ENCODE measurements around the gene KDM2A. TPM values are rescaled to one million over a fixed set of nuclear protein-coding genes. Genes with fewer than 3 reads are reported as not detected.
"Not testable (repeated sequence)": the region's sequence is repeated elsewhere in the genome, so short reads cannot be mapped to it uniquely, and the experiment has no call there.

The KDM2A gene
- total RNA-seq, 1 donor from 2014 or later: 40.7 TPM

DNA sequence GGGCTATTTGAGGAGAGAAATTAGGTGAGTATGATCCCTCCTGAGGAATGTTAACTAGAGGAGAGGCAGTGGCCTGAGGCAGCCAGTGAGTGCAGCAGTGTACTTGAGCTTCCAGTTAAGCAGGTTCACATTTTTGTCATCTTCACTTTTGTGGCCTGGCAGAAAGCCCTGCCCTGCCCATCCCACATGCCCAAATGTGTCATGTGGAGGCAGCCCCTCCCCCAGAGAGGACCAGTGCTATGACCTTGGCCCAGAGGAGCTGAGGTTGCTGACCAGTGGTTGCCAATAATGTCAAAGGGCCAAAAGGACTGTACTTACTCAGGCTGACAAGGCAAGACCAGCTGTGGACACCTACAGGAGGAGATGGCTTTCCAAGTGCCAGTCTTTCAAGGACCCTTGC is 129.6 kb downstream of the KDM2A start:
- intact Hi-C loops (cut with DNase I): no loop called here
- peak; percentile 70 for DNase-seq
- ATAC-seq (ENCODE audit: poor library complexity): peak; percentile 75

DNA sequence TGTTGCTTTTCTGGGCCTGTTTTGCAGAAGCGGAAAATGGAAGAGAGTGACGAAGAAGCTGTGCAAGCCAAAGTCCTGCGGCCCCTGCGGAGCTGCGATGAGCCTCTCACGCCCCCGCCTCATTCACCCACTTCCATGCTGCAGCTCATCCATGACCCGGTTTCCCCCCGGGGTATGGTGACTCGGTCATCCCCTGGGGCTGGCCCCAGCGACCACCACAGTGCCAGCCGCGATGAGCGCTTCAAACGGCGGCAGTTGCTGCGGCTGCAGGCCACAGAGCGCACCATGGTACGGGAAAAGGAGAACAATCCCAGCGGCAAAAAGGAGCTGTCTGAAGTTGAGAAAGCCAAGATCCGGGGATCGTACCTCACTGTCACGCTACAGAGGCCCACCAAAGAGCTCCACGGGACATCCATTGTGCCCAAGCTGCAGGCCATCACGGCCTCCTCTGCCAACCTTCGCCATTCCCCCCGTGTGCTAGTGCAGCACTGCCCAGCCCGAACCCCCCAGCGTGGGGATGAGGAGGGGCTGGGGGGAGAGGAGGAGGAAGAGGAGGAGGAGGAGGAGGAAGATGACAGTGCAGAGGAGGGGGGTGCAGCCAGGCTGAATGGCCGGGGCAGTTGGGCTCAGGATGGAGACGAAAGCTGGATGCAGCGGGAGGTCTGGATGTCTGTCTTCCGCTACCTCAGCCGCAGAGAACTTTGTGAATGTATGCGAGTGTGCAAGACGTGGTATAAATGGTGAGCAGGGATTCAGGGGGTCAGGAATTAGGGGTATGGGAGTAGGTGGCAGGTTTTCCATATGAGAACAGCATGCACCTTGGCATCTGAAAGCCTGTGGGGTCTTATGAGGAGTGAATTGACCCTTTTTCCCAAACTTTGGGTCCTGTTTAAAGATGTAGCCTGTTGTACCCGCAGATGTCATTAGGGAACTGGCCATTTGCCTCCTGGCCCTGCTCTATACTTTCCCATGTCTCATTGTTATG is 131.3 kb downstream of the KDM2A start:
- ATAC-seq (ENCODE audit: poor library complexity) (no peak), DNase-seq (no peak)
- intact Hi-C loops (cut with DNase I): no loop called here

DNA sequence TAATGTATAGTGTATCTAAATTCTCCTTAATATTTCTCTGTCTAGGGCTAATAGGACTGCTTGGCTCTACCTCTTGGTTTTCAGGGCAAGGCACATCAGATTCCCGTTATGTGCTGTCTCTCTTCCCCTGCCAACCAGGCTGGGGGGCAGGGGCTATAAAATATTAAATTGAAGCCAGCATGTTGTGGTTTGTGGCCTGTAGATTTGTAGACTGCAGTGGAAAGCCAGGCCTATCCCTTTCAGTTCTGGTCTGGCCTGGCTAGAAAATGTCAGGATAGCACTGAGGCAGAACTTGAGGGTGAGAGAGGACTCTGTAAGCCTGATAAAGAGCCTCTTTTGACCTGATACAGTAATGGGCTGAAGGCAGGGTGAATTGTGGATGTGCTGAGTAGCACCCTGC is 132.8 kb downstream of the KDM2A start:
- DNase-seq (no peak), ATAC-seq (ENCODE audit: poor library complexity) (no peak)
- intact Hi-C loops (cut with DNase I): no loop called here

DNA sequence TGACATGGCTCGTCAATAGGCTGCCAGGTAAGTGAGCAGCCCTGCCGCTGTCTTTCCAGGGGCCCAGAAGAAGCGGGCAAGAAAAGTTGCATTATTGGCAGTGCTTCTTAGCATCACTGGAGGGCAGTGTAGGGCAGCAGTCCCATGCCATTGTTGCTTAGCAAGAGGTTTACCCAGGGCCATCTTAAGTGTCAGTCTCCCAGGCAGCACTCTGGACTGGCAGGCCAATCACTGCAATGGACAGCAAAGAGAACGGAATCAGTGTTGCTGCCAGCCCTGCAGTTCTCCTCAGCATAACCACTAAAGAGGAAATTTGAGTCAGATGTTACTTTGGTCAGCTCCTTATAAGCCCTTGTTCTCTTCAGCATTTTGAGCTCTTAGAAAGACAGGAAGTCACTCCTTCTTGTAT is 133.8 kb downstream of the KDM2A start:
- DNase-seq (peak; percentile 60), ATAC-seq (ENCODE audit: poor library complexity) (peak; percentile 51)

DNA sequence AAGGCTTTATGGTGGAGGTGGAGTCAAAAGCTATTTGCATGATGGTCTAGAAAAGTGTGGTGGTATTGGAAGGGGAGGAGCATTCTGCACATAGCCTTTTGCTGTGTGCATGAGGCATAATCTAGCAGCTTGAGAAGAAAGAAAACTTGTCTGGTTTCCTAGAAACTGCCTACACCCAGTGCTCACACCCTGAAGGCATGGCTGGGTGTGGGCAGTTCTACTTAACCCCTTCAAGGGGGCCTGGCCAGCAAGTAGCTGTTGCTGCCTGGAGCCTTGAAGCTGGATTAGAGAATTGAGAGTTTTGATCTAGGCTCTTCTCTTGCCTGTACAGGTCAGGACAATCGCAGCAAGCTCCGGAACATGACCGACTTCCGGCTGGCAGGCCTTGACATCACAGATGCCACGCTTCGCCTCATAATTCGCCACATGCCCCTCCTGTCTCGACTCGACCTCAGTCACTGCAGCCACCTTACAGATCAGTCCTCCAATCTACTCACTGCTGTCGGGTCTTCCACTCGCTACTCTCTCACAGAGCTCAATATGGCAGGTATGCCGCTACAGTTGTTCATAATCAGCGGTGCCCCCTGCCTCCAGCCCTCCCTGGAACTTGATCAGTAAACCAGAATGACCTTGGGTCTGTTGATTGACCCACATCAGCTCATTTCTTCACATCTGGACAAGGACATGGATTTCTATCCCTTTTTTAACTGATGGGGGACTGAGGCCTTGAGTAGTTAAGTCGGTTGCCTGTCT is 135.0 kb downstream of the KDM2A start:
- DNase-seq (no peak), ATAC-seq (ENCODE audit: poor library complexity) (no peak)
- intact Hi-C loops (cut with DNase I): no loop called here

More for the DNA sequence above, 133.8 kb downstream of the KDM2A start:
- intact Hi-C loops (cut with DNase I): no loop called here

DNA sequence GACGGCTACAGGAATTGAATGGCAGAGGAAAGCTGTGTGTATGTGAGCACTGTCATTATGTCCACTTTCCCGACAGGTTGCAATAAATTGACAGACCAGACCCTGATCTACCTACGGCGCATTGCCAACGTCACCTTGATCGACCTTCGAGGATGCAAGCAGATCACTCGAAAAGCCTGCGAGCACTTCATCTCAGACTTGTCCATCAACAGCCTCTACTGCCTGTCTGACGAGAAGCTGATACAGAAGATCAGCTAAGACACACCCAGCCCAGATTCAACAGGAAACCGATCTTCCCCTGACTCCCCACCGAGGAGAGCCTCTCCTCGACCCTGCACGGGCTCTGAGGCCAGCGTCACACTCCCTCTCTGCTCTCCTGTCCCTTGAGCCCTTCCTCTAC is 135.7 kb downstream of the KDM2A start:
- DNase-seq (no peak), ATAC-seq (ENCODE audit: poor library complexity) (no peak)
- intact Hi-C loops (cut with DNase I): no loop called here

DNA sequence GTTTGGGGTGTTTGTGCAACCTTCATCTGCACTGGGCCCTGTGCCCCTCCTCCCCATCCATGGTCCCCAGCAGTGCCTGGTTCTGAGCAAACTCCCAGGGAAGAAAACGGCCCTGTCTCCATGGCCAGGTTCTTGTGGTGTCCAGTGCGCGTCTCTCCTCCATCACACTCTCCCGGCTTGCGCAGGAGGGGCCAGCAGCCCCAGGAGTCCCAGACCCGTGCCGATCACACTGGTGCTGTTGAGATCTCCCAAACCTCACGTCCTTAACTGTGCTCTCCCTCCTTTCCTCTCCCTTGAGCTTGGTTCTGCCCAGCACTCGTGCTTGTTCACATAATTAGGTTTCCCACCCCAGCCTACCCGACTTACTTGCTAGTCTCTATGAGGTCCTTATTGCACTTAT is 136.3 kb downstream of the KDM2A start:
- DNase-seq (no peak), ATAC-seq (ENCODE audit: poor library complexity) (no peak)
- intact Hi-C loops (cut with DNase I): no loop called here

DNA sequence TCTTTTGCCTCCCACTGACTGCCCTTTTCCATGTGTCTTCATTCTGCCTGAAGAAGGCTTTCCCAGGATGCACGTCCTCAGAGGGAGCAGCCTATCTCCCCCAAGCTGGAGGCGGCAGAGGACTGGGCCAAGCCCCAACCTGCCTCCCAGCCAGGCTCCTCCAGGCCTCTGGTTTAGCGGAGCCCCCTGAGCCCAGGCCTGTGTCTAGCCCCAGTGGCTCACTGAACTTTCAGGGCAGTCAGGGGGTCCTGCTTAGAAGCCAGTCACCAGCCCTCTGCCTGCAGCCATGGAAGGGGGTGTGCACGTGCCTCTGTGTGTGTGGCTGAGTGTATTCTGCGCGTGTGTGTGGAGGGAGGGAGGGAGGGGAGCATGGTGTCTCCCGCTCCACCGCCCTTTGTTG is 136.8 kb downstream of the KDM2A start:
- DNase-seq (no peak), ATAC-seq (ENCODE audit: poor library complexity) (no peak)
- intact Hi-C loops (cut with DNase I): no loop called here

DNA sequence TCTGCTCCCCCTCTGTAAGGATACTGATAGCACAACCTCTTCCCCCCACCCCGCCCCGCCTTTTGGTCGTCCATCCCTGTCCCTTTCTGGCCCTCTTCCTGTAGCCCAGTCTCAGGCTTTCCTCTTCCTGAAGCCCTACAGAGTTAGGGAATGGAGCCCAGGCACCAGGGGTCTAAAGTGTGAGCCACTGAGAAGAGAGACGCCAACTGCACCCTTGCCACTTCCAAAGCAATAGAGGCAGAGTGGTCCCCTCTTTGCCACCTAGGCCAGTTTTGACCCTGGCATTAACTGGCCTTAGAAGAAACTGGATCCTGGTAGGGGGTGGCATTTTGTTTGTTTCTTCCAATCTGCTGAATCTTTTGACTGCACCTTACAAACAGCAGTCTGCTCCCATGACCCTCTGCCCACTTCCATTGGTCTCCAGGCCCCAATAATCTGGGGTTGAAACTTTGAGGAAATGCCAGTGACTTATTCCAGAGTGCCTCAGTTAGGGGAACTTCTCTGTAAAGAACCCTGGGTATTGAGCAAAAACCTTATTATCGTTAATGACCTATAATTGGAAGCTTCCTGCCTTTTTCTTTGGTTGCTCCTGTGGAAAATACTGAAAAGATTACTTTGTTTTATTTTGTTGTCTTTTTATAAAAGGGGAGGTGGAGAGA is 137.5 kb downstream of the KDM2A start:
- ATAC-seq (ENCODE audit: poor library complexity): no peak
- no peak for DNase-seq
- intact Hi-C loops (cut with DNase I): no loop called here

DNA sequence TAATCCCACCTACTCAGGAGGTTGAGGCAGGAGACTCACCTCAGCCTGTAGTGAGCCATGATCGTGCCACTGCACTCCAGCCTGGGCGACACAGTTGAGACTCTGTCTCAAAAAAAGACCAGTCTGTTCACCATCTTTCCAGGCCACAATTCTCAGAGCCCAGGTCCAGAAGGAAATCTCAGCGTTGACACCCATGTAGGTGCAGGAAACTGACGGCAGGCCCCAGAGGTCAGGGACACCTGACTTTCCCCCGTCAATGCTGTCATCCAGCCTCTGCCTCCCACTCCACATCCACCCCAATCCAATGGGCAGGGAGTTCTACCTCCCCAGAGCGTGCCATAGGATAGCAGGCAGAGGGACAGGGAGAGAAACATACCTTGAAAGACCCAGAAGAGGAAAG is 141.3 kb downstream of the KDM2A start:
- ATAC-seq (ENCODE audit: poor library complexity) (no peak), DNase-seq (no peak)
- intact Hi-C loops (cut with DNase I): no loop called here

DNA sequence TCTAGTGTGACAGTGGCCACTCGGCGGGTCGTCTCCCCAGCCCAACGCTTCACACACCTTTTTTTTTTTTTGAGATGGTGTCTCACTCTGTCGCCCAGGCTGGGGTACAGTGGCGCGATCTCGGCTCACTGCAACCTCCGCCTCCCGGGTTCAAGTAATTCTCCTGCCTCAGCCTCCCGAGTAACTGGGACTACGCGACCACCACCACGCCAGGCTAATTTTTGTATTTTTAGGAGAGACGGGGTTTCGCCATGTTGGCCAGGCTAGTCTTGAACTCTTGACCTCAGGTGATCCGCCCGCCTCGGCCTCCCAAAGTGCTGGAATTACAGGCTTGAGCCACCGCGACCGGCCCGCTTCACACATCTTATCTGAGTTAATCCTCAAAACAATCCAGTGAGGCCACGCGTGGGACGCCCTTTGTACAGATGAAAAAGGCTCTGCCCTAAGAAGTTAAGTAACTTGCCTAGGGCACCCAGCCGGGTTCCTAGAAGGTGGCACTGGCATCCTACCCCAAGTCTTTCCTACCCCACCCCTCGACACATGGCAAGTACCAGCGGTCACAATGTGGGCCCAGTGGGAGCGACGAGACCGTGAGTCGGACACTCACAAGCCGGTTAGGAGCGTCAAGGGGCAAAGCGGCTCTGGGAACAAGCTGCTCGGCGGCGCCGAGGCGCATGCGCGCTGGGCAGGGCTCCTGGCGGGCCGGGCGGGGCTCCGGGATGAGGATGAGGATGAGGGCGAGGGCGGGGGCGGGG is 142.0 kb downstream of the KDM2A start:
- intact Hi-C loops (cut with DNase I): not testable (repeated sequence)
- peak; percentile 84 for DNase-seq
- ATAC-seq (ENCODE audit: poor library complexity): peak; percentile 60

DNA sequence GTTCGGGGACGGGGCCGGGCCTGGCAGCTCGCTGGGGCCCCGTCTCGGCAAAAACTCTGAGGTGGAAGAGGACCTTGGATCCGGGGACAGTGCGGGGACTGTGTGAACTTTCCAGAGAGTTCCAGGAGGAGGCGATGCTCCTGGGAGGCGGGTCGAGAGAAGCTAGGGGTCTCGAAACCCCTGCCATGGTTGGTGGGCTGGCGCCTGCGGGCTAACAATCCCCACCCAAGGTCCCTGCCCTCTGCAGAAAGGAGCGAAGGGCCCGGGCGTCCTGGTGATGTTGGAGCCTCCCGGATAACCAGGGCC is 142.5 kb downstream of the KDM2A start:
- intact Hi-C loops (cut with DNase I): no loop called here
- DNase-seq (no peak), ATAC-seq (ENCODE audit: poor library complexity) (no peak)

DNA sequence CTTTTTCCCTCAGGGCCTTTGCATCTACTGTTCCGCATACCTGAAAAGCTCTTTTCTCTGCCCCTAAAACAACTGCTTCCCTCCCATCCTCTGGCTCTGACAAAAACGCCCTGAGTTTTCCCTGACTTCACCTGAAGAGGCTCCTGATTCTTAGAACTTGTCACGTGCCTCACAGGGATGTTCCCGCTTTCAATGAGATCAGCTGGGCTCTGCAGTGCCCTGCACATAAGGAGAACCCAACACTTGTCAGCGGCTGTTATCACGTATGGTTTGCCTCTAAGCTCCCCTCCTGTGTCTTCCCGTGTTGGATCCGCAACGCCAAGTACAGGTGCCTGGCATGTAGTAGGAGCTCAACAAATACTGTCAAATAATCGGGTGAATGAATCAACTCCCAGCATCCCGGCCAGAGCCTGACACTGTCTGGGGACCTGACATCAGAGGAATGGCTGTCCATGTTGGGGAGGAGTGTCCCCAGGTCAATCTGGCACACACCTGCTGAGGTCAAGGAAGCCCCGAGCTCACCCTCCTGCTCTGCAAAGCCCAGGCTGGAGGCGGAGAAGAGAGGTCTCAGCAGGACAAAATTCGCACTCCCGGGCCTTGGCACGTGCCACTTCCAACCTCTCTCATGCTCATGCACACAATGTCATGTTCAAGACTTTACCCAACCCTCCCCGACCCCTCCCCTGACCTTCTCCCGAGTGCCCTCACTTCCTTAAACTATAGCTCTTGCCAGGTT is 143.1 kb downstream of the KDM2A start:
- no peak for ATAC-seq (ENCODE audit: poor library complexity)
- DNase-seq: peak; percentile 46
- intact Hi-C loops (cut with DNase I): no loop called here

DNA sequence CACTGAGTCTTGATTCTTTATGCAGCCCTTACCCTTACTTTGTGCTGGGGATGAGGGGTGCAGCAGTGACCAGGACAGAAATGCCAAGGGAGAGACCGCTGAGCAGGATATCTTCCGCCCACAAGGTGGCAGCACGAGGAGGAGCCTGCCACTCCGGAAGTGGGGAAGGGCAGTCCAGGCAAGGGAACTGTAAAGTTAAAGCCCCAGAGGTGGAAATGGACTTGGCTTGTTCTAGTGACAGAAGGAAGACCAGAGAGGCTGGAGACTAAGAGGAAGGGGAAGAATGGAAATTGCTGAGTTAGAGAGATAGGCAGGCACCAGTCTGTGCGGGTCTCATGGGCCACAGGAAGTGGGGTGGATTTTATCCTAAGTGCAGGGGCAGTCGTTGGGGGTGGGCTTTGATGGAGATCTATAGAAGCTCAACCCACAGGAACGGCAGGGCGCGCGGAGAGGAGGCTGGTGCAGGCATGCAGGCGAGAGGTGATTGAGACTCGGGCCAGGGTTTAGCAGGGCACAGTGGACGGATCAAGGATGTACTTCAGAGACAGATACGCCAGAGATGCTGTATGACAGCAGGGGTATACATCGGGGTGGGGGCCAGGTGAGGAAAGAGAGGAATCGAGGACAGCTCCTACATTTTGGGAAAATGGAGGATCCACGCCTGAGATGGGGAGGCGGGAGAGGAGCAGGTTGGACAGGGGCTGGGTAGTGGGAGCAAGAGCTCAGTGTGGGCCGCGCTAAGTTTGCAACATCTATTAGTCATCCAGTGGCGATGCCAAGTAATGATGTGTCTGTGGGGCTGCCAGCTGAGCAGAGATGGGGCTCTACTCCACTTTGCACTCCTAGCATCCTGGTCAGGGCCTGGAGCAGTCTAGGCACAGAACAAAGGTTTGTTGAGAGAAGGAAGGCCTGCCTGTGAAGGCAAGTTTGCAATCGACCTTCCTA is 143.9 kb downstream of the KDM2A start:
- DNase-seq (peak; percentile 87), ATAC-seq (ENCODE audit: poor library complexity) (peak; percentile 78)
- intact Hi-C loops (cut with DNase I): no loop called here

DNA sequence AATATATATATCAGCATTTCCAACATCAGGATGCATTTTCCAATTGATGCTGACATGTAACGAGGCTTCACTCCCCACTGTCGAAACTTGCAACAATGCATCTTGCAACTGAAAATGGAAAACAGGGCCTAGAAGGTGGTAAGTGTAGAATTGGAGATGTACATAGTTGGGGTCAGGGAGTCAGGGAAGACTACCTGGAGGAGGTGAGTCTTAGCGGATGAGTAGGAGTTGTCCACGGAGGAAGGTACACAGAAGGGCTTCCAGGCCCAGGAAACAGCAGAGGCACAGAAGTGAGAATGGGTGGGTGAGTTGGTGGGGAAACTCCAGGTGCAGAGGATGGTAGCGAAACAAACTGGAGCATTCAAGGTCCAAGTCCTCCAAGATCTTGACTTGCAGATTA is 145.2 kb downstream of the KDM2A start:
- no peak for DNase-seq
- intact Hi-C loops (cut with DNase I): no loop called here
- ATAC-seq (ENCODE audit: poor library complexity): no peak

DNA sequence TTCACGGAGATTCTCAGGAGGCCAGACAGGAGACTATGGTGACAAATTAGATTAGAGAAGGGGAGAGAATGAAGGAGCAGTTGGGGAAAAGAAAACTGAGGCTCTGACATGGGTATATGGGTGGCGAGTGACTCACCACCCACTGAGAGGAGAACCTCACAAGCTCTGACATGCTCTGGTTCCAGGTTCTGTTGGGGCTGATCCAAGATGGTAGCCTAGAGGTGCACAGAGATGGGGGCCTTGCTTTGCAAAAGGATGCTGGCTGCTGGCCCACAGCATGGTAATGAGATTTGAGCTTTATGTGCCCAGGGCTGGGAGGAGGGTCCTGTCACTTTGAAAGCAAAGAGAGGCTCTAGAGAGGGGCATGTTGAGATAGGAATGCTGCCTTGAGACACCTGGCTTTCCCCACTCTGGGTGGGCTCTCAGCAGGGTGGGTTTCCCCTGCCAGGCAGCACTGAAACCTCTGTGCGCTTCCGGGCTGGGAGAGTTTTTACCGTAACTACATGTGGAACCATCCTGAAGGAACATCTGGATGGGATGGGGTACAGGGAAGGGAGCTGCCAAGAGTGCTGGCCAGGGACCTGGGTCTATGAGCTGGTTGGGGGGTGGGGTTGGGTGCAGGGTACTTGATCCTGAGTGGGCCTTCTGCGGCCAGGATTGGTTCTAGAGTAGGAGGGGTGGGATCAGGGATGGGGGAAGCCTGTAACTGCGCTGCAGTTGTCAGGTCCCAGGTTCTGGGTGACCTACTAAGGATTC is 146.0 kb downstream of the KDM2A start:
- intact Hi-C loops (cut with DNase I): loop anchor here (5.0 kb wide), 1 partner anchor 37 kb away; the partner anchor contains the start of gene SSH3
- DNase-seq (no peak), ATAC-seq (ENCODE audit: poor library complexity) (no peak)
